Calu3 (cell line): ENCODE measurements around the gene PPP6R2. TPM values are rescaled to one million over a fixed set of nuclear protein-coding genes. Genes with fewer than 3 reads are reported as not detected.

Experiments used
- BruUV-seq: library from RNA; stranded (reverse); fragments of 400-500 nt; replicated peaks from 2 replicates; lab custom pipeline; 2021; lab: Mats Ljungman, UMichigan
- CTCF ChIA-PET: fragments of 300-600 bp; sonication (Branson Sonifier 250); formaldehyde crosslinking; loops from one replicate; lab custom pipeline; 2022; ENCODE audit warnings: antibody characterized with exemption; lab: Charles Lee
- DNase-seq: peaks from one replicate; pipeline ENCODE4 v3.0.0; 2022
- H3K27ac Mint-ChIP-seq: one replicate; pipeline ENCODE4 v1.8.0; 2022; ENCODE audit warnings: mixed read lengths; ENCODE audit not compliant: unreplicated experiment
- H3K27me3 Mint-ChIP-seq: one replicate; pipeline ENCODE4 v1.8.0; 2022; ENCODE audit warnings: mixed read lengths; ENCODE audit not compliant: unreplicated experiment
- H3K36me3 Mint-ChIP-seq: one replicate; pipeline ENCODE4 v1.8.0; 2022; ENCODE audit warnings: mild to moderate bottlenecking, moderate library complexity, mixed read lengths; ENCODE audit not compliant: insufficient read depth, unreplicated experiment
- H3K4me1 Mint-ChIP-seq: one replicate; pipeline ENCODE4 v1.8.0; 2022; ENCODE audit warnings: mild to moderate bottlenecking, low read depth, mixed read lengths; ENCODE audit not compliant: unreplicated experiment
- H3K4me3 Mint-ChIP-seq: one replicate; pipeline ENCODE4 v1.8.0; 2022; ENCODE audit warnings: mild to moderate bottlenecking, low read depth, moderate library complexity, mixed read lengths; ENCODE audit not compliant: unreplicated experiment
- H3K9me3 Mint-ChIP-seq: one replicate; pipeline ENCODE4 v1.8.0; 2022; ENCODE audit warnings: low read depth, mixed read lengths; ENCODE audit not compliant: unreplicated experiment
- CTCF ChIP-seq: fragments of 200-600 bp; IDR thresholded peaks from one replicate; pipeline ENCODE4 v1.8.0; 2022; ENCODE audit warnings: antibody characterized with exemption; ENCODE audit not compliant: unreplicated experiment
- intact Hi-C: fragments of 100-400 bp; cut with micrococcal nuclease; formaldehyde crosslinking; loops from one replicate; pipeline ENCODE4 v1.10.0; 2022; ENCODE audit not compliant: unreplicated experiment
- total RNA-seq: library from RNA; stranded (reverse); gene quantifications from 2 replicates; pipeline ENCODE4 v1.2.3, GENCODE V29; 2022

PPP6R2 gene
- total RNA-seq, 1 experiment from 2014 or later, result 47.1 TPM

GRCh38 chr22:50305393-50305922, 37.7 kb upstream of the PPP6R2 start:
- Mint-ChIP-seq H3K4me1 (peaks cover 54% of the 10 kb centered on the region), H3K27ac (peak overlapping the region; percentile 84), H3K27me3 (no peaks in the 10 kb centered on the region), H3K9me3 (no peaks in the 10 kb centered on the region), H3K4me3 (peak overlapping the region; percentile 67), H3K36me3 (peaks cover 77% of the 10 kb centered on the region)
- DNase-seq, result peak; percentile 42
- TSS peak; percentile 20 for BruUV-seq
- CTCF ChIA-PET, result interaction anchor here (1.2 to 3.9 kb wide), 5 partner anchors 9 to 43 kb away, joined by 4 to 26 read pairs (median 6); no protein-coding TSS in a partner anchor
- intact Hi-C loops, result no loop called here
- TF ChIP-seq CTCF, result no peak

GRCh38 chr22:50305923-50306566, 37.1 kb upstream of the PPP6R2 start:
- CTCF ChIA-PET, result interaction anchor here (0.6 to 3.9 kb wide), 8 partner anchors 12 to 43 kb away, joined by 3 to 26 read pairs (median 4); no protein-coding TSS in a partner anchor
- Mint-ChIP-seq H3K27ac (peak overlapping the region; percentile 84), H3K4me3 (peak overlapping the region; percentile 67), H3K36me3 (peaks cover 71% of the 10 kb centered on the region), H3K27me3 (no peaks in the 10 kb centered on the region), H3K9me3 (no peaks in the 10 kb centered on the region), H3K4me1 (peaks cover 50% of the 10 kb centered on the region)
- DNase-seq, result peak; percentile 88
- BruUV-seq, result TSS peak; percentile 83
- intact Hi-C loops, result no loop called here
- no peak for TF ChIP-seq CTCF

- CTCF ChIA-PET, result interaction anchor here (0.6 to 1.7 kb wide), 11 partner anchors 12 to 1645 kb away, joined by 3 to 18 read pairs (median 4); no protein-coding TSS in a partner anchor
- BruUV-seq, result no TSS peak
- Mint-ChIP-seq H3K36me3 (peaks cover 70% of the 10 kb centered on the region), H3K4me1 (peaks cover 39% of the 10 kb centered on the region), H3K9me3 (no peaks in the 10 kb centered on the region), H3K4me3 (peak within 1 kb of the TSS; percentile 67), H3K27me3 (no peaks in the 10 kb centered on the region), H3K27ac (peak within 1 kb of the TSS; percentile 84)
- intact Hi-C loops, result no loop called here
- TF ChIP-seq CTCF, result no peak
- peak; percentile 86 for DNase-seq
Observed at GRCh38 chr22:50306753-50307749, 36.1 kb upstream of the PPP6R2 start, which contains the start of gene PLXNB2. Gene PLXNB2, minus strand, starts transcription at chr22:50307646. Its CDS starts 17,062 bp downstream, at chr22:50290584.
